Breast epithelium (tissue), 3 donors: Measurements from ENCODE around the gene ATP9B.

Source experiments
- POLR2AphosphoS5 ChIP-seq, 3 donors: sonication (generic); formaldehyde crosslinking; IDR thresholded peaks; one replicate each; pipeline ENCODE4 v1.6.1; 2017; ENCODE audit warnings: antibody characterized with exemption in 3 of 3
- TF ChIP-seq, protein P1 (sequence below), 3 donors: fragments of 450-650 bp; IDR thresholded peaks; one replicate each; pipeline ENCODE4 v1.5.1; 2016 to 2017; ENCODE audit warnings: antibody characterized with exemption in 3 of 3, mild to moderate bottlenecking in 3 of 3, moderate library complexity in 3 of 3

DNA sequence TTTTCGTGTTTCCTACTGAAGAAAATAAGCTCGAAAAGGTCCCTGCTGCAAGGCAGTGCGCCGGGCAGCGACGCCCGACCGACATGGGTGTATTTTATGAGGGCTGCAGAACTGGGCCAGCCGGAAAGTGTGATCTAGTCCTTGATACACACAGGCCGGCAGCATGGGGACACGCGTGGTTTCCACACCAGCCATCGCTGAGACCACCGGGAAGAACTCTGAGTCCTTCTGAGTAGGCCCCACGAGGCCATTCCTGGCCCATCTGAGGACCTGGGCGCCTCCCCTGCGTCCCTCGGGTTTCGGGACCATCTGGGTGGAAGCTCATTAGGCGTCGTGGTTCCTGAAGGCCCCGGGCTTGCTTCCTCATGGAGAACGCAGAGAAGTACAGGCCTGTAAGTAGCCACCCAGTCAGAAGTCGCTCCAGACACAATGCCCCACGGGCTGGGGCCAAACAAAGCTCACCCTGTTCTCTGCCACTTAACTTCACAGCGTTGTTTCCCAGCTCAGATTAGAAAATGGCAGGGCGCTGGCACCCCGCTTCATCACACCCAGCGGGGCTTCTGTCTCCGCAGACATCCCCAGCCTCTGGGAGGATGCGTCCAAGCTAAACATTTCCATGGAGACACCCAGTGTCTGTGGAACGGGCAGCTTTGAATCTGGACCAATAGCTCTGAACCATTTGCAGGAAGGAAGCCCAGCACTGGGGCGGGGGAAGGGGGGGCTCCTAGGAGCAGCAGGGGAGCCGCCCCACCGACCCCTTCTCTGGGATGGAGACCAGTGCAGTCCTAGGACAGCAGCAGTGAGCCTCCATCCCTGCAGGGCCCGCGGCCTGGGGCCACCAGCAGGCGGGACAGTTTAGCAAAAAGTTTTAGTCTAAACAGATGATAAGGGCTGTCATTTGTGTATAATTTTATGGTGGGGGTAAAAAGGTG is 328.9 kb downstream of the ATP9B start:
- TF ChIP-seq, protein P1, sequence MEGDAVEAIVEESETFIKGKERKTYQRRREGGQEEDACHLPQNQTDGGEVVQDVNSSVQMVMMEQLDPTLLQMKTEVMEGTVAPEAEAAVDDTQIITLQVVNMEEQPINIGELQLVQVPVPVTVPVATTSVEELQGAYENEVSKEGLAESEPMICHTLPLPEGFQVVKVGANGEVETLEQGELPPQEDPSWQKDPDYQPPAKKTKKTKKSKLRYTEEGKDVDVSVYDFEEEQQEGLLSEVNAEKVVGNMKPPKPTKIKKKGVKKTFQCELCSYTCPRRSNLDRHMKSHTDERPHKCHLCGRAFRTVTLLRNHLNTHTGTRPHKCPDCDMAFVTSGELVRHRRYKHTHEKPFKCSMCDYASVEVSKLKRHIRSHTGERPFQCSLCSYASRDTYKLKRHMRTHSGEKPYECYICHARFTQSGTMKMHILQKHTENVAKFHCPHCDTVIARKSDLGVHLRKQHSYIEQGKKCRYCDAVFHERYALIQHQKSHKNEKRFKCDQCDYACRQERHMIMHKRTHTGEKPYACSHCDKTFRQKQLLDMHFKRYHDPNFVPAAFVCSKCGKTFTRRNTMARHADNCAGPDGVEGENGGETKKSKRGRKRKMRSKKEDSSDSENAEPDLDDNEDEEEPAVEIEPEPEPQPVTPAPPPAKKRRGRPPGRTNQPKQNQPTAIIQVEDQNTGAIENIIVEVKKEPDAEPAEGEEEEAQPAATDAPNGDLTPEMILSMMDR (IDR thresholded peaks at IDR 0.05) = no peak
- no peak for TF ChIP-seq POLR2AphosphoS5 (IDR thresholded peaks at IDR 0.05)
